Trophoblast cell (in vitro differentiated cells and primary cell): ENCODE measurements around the gene CDCP1.

Source experiments
- DNase-seq, 2 donors: peaks; one replicate each; pipeline ENCODE4 v3.0.0-alpha.2; 2016
- H2AFZ ChIP-seq: 2 replicates; pipeline ENCODE4 v1.6.1; 2013; ENCODE audit warnings: low read length, moderate library complexity, mild to moderate bottlenecking; ENCODE audit not compliant: insufficient read depth, poor library complexity
- H2AK5ac ChIP-seq: 2 replicates; pipeline ENCODE4 v1.6.1; 2013; ENCODE audit warnings: mild to moderate bottlenecking, low read length
- H2BK120ac ChIP-seq: 2 replicates; pipeline ENCODE4 v1.6.1; 2013; ENCODE audit warnings: low read length, mild to moderate bottlenecking, moderate library complexity; ENCODE audit not compliant: insufficient read depth, poor library complexity
- H2BK12ac ChIP-seq: 2 replicates; pipeline ENCODE4 v1.6.1; 2013; ENCODE audit warnings: mild to moderate bottlenecking, low read length, moderate library complexity
- H2BK5ac ChIP-seq: 2 replicates; pipeline ENCODE4 v1.6.1; 2013; ENCODE audit warnings: low read length, low read depth, moderate library complexity, mild to moderate bottlenecking; ENCODE audit not compliant: poor library complexity
- H3K14ac ChIP-seq: 2 replicates; pipeline ENCODE4 v1.6.1; 2013; ENCODE audit warnings: mild to moderate bottlenecking, low read length
- H3K18ac ChIP-seq: 2 replicates; pipeline ENCODE4 v1.6.1; 2013; ENCODE audit warnings: mild to moderate bottlenecking, low read length
- H3K23ac ChIP-seq: 2 replicates; pipeline ENCODE4 v1.6.1; 2013; ENCODE audit warnings: low read length
- H3K27ac ChIP-seq: 2 replicates; pipeline ENCODE4 v1.5.1; 2013; ENCODE audit warnings: low read depth, mild to moderate bottlenecking, inconsistent platforms, low read length, moderate library complexity
- H3K27me3 ChIP-seq: 2 replicates; pipeline ENCODE4 v1.6.1; 2013; ENCODE audit warnings: inconsistent platforms, mild to moderate bottlenecking, low read length, moderate library complexity; ENCODE audit not compliant: insufficient read depth
- H3K36me3 ChIP-seq, 2 experiments: 1 replicate in 1 of 2; 2 replicates in 1 of 2; pipeline ENCODE4 v1.6.1; 2013; ENCODE audit warnings: low read length in 2 of 2, mild to moderate bottlenecking in 2 of 2, moderate library complexity in 1 of 2; ENCODE audit not compliant: insufficient read depth in 2 of 2, control insufficient read depth in 1 of 2
- H3K4ac ChIP-seq: 2 replicates; pipeline ENCODE4 v1.6.1; 2013; ENCODE audit warnings: low read depth, mild to moderate bottlenecking, low read length, moderate library complexity
- H3K4me1 ChIP-seq, 2 experiments: 1 replicate in 1 of 2; 2 replicates in 1 of 2; pipeline ENCODE4 v1.6.1; 2013; ENCODE audit warnings: low read length in 2 of 2, mild to moderate bottlenecking in 2 of 2, moderate library complexity in 1 of 2; ENCODE audit not compliant: insufficient read depth in 2 of 2, control insufficient read depth in 1 of 2
- H3K4me2 ChIP-seq: 2 replicates; pipeline ENCODE4 v1.6.1; 2013; ENCODE audit warnings: inconsistent platforms, mild to moderate bottlenecking, low read length, moderate library complexity
- H3K4me3 ChIP-seq: 2 replicates; pipeline ENCODE4 v1.5.1; 2013; ENCODE audit warnings: mild to moderate bottlenecking, low read depth, low read length, inconsistent platforms
- H3K79me1 ChIP-seq: one replicate; pipeline ENCODE4 v1.6.1; 2013; ENCODE audit warnings: low read length
- H3K79me2 ChIP-seq: 2 replicates; pipeline ENCODE4 v1.6.1; 2013; ENCODE audit warnings: low read length, mild to moderate bottlenecking; ENCODE audit not compliant: control insufficient read depth, insufficient read depth, poor library complexity
- H3K9ac ChIP-seq: 2 replicates; pipeline ENCODE4 v1.6.1; 2013; ENCODE audit warnings: mild to moderate bottlenecking, low read length
- H3K9me3 ChIP-seq: 2 replicates; pipeline ENCODE4 v1.6.1; 2013; ENCODE audit warnings: low read depth, mild to moderate bottlenecking, control low read depth, inconsistent platforms, low read length; ENCODE audit not compliant: insufficient read depth
- H4K12ac ChIP-seq: 2 replicates; pipeline ENCODE4 v1.6.1; 2013; ENCODE audit warnings: low read depth, mild to moderate bottlenecking, low read length, moderate library complexity
- H4K8ac ChIP-seq: 2 replicates; pipeline ENCODE4 v1.6.1; 2013; ENCODE audit warnings: low read depth, mild to moderate bottlenecking, low read length, moderate library complexity
- H4K91ac ChIP-seq: one replicate; pipeline ENCODE4 v1.6.1; 2013; ENCODE audit warnings: low read depth, mild to moderate bottlenecking, low read length, moderate library complexity
- WGBS: extraction: QIAGEN DNeasy Blood & Tissue Kit; methylation state at CpG from one replicate; pipeline ENCODE4 v1.1.7; 2013; ENCODE audit warnings: missing lambda C conversion rate; ENCODE audit not compliant: insufficient read length, insufficient coverage; ENCODE audit errors: extremely low coverage; 5-methylcytosine and 5-hydroxymethylcytosine counted together

Gene CDCP1

GRCh38 chr3:45188719-45189659 lies 42.8 kb upstream of the CDCP1 start:
- WGBS = no CpG with 5 or more reads among the region's 8 CpGs

GRCh38 chr3:45187694-45188141 lies 41.5 kb upstream of the CDCP1 start:
- Histone ChIP-seq H3K4me1 (peaks cover 10% of the 10 kb centered on the region in 2 experiments), H3K9me3 (no peaks in the 10 kb centered on the region), H2AK5ac (no peak overlapping the region), H3K23ac (no peak overlapping the region), H2BK5ac (no peak overlapping the region), H3K27ac (no peak overlapping the region), H4K12ac (no peak overlapping the region), H2AFZ (no peak overlapping the region), H3K18ac (no peak overlapping the region), H3K14ac (no peak overlapping the region), H4K8ac (no peak overlapping the region), H2BK120ac (no peak overlapping the region), H3K4ac (no peak overlapping the region), H3K4me3 (no peak overlapping the region), H2BK12ac (no peak overlapping the region), H3K9ac (no peak overlapping the region), H4K91ac (no peak overlapping the region), H3K79me1 (peaks cover 7% of the 10 kb centered on the region), H3K36me3 (no peaks in the 10 kb centered on the region), H3K27me3 (no peaks in the 10 kb centered on the region), H3K79me2 (no peaks in the 10 kb centered on the region), H3K4me2 (no peak overlapping the region)
- no peak for DNase-seq
- WGBS = no CpG with 5 or more reads among the region's 3 CpGs

More at GRCh38 chr3:45188719-45189659, 42.8 kb upstream of the CDCP1 start:
- Histone ChIP-seq H3K9me3 (no peaks in the 10 kb centered on the region), H3K4me1 (no peaks in the 10 kb centered on the region), H2BK5ac (no peak overlapping the region), H3K27me3 (no peaks in the 10 kb centered on the region), H3K14ac (no peak overlapping the region), H3K18ac (no peak overlapping the region), H4K91ac (no peak overlapping the region), H2BK120ac (no peak overlapping the region), H2AFZ (no peak overlapping the region), H3K23ac (no peak overlapping the region), H3K4me3 (no peak overlapping the region), H3K79me2 (no peaks in the 10 kb centered on the region), H2BK12ac (no peak overlapping the region), H3K9ac (no peak overlapping the region), H3K27ac (no peak overlapping the region), H3K4ac (no peak overlapping the region), H4K12ac (no peak overlapping the region), H2AK5ac (no peak overlapping the region), H3K36me3 (no peaks in the 10 kb centered on the region), H4K8ac (no peak overlapping the region), H3K79me1 (peaks cover 2% of the 10 kb centered on the region), H3K4me2 (no peak overlapping the region)
- DNase-seq = no peak

DNA sequence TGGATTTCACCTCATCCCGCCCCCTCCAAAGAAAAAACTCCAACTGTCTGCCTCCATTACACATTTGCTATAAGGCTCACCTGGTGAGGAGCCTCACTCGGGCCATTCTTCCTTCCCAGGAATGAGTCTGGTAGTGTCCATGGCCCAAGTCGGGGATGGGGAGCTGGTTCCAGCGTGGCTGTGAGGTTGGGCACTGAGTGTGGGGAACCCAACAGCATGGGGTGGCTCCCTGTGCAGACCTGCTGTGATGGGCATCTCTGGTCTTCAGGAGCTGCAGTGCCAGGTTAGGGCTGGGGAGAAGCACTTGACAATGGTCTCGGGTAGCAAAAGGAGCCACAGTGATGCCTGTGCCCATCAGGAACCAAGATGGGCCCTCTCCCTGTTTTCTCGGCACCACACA lies 40.7 kb upstream of the CDCP1 start:
- Histone ChIP-seq H3K4ac (no peak overlapping the region), H3K9me3 (no peaks in the 10 kb centered on the region), H3K27ac (no peak overlapping the region), H3K14ac (no peak overlapping the region), H4K8ac (no peak overlapping the region), H3K4me2 (no peak overlapping the region), H3K27me3 (no peaks in the 10 kb centered on the region), H2AK5ac (no peak overlapping the region), H4K91ac (no peak overlapping the region), H3K79me1 (peaks cover 8% of the 10 kb centered on the region), H3K4me1 (peaks cover 11 to 12% of the 10 kb centered on the region in 2 experiments), H3K18ac (no peak overlapping the region), H4K12ac (no peak overlapping the region), H2AFZ (no peak overlapping the region), H3K23ac (no peak overlapping the region), H2BK5ac (no peak overlapping the region), H3K79me2 (no peaks in the 10 kb centered on the region), H2BK120ac (no peak overlapping the region), H3K9ac (no peak overlapping the region), H3K36me3 (no peaks in the 10 kb centered on the region), H3K4me3 (no peak overlapping the region), H2BK12ac (no peak overlapping the region)
- no CpG with 5 or more reads among the region's 6 CpGs for WGBS
- no peak for DNase-seq

DNA sequence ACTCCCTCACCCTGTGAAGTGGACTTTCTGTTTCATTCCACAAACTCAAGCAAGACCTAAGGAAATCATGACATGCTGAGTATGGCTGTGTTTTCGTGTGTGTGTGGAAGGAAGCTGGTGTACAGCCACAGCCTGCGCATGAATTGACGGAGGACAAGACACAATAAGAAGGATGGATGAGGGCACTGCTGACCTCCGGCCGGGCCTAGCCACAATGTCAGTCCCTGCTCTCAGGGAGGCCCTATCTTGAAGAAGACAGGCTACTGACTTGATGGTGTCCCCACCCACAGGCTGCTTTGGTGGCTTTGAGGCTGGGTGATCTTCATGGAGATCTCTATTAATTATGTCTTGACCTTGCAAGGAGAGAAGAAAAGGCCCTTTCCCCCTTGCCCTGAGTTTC lies 39.3 kb upstream of the CDCP1 start:
- Histone ChIP-seq H3K18ac (no peak overlapping the region), H3K4me2 (no peak overlapping the region), H3K36me3 (no peaks in the 10 kb centered on the region), H3K79me1 (peaks cover 8% of the 10 kb centered on the region), H3K23ac (no peak overlapping the region), H4K12ac (no peak overlapping the region), H2BK120ac (no peak overlapping the region), H3K27ac (no peak overlapping the region), H2BK5ac (no peak overlapping the region), H3K4me1 (peaks cover 16 to 18% of the 10 kb centered on the region in 2 experiments), H3K9ac (no peak overlapping the region), H3K4me3 (no peak overlapping the region), H3K14ac (no peak overlapping the region), H3K27me3 (no peaks in the 10 kb centered on the region), H3K4ac (no peak overlapping the region), H3K79me2 (no peaks in the 10 kb centered on the region), H4K91ac (no peak overlapping the region), H2AFZ (no peak overlapping the region), H3K9me3 (no peaks in the 10 kb centered on the region), H4K8ac (no peak overlapping the region), H2AK5ac (no peak overlapping the region), H2BK12ac (no peak overlapping the region)
- no peak for DNase-seq
- WGBS = no CpG with 5 or more reads among the region's 5 CpGs
